ENCODE results near the gene SPINK14.

DNA sequence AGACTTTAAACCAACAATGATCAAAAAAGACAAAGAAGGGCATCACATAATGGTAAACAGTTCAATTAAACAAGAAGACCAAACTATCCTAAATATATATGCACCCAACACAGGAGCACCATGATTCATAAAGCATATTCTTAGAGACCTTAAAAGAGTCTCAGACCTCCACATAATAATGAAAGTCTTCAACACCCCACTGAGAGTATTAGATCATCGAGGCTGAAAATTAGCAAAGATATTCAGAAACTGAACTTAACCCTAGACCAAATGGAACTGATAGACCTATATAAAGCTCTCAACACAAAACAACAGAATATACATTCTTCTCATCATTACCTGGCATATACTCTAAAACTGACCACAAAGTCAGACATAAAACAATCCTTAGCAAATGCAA is 11.7 kb upstream of the SPINK14 start:
- TF ChIP-seq POLR2A (IDR thresholded peaks at IDR 0.05; ENCODE audit: low read depth, low read length) = no peak
- TF ChIP-seq, protein P1, sequence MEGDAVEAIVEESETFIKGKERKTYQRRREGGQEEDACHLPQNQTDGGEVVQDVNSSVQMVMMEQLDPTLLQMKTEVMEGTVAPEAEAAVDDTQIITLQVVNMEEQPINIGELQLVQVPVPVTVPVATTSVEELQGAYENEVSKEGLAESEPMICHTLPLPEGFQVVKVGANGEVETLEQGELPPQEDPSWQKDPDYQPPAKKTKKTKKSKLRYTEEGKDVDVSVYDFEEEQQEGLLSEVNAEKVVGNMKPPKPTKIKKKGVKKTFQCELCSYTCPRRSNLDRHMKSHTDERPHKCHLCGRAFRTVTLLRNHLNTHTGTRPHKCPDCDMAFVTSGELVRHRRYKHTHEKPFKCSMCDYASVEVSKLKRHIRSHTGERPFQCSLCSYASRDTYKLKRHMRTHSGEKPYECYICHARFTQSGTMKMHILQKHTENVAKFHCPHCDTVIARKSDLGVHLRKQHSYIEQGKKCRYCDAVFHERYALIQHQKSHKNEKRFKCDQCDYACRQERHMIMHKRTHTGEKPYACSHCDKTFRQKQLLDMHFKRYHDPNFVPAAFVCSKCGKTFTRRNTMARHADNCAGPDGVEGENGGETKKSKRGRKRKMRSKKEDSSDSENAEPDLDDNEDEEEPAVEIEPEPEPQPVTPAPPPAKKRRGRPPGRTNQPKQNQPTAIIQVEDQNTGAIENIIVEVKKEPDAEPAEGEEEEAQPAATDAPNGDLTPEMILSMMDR (IDR thresholded peaks at IDR 0.05; ENCODE audit: extremely low read depth in 1 of 2, insufficient read depth in 1 of 2, low read depth in 1 of 2, low read length in 2 of 2) = no peak
- no peak for TF ChIP-seq POLR2AphosphoS5 (IDR thresholded peaks at IDR 0.05; ENCODE audit: insufficient read depth, low read depth, low read length)
- TF ChIP-seq FOS (IDR thresholded peaks at IDR 0.05; ENCODE audit: borderline replicate concordance, insufficient read depth, low read length) = no peak
- TF ChIP-seq, protein P2, sequence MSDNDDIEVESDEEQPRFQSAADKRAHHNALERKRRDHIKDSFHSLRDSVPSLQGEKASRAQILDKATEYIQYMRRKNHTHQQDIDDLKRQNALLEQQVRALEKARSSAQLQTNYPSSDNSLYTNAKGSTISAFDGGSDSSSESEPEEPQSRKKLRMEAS (IDR thresholded peaks at IDR 0.05; ENCODE audit: insufficient read depth, insufficient read length) = no peak
